ENCODE measurements around the gene CAMK4.

DNA sequence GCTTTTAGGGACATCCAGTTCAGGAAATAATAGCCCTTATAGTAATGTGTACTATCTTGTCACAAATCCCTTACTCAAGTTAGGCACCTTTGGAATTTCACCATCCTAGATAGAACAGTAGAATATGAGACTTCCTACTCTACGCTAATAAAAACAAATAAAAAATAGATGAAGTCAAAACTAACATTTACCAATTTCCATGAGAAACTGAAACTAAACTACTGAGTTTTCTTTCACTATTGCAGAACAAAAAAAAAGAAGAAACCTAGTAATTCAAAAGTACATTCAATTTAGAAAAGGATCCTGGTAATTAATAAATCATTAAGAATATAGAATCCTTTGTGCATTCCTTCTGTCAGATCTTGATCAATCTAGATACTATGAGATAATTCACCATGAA, 274.2 kb downstream of the CAMK4 start:
- TF ChIP-seq, protein P1, sequence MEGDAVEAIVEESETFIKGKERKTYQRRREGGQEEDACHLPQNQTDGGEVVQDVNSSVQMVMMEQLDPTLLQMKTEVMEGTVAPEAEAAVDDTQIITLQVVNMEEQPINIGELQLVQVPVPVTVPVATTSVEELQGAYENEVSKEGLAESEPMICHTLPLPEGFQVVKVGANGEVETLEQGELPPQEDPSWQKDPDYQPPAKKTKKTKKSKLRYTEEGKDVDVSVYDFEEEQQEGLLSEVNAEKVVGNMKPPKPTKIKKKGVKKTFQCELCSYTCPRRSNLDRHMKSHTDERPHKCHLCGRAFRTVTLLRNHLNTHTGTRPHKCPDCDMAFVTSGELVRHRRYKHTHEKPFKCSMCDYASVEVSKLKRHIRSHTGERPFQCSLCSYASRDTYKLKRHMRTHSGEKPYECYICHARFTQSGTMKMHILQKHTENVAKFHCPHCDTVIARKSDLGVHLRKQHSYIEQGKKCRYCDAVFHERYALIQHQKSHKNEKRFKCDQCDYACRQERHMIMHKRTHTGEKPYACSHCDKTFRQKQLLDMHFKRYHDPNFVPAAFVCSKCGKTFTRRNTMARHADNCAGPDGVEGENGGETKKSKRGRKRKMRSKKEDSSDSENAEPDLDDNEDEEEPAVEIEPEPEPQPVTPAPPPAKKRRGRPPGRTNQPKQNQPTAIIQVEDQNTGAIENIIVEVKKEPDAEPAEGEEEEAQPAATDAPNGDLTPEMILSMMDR (conservative IDR thresholded peaks at IDR 0.05 in 1 of 2, IDR thresholded peaks at IDR 0.05 in 1 of 2; ENCODE audit: extremely low read depth in 1 of 2, insufficient read depth in 1 of 2, low read depth in 1 of 2, low read length in 2 of 2) = no peak
- no peak for TF ChIP-seq EZH2 (IDR thresholded peaks at IDR 0.05; ENCODE audit: borderline replicate concordance, low read length)
